AG20443 (cell line): ENCODE measurements around the gene UPK3A.
A peak's percentile ranks its signal among the peaks of the same experiment; 100 is the strongest.
"Not testable (repeated sequence)": the region's sequence is repeated elsewhere in the genome, so short reads cannot be mapped to it uniquely, and the experiment has no call there.

Source experiments
- DNase-seq: peaks from one replicate; pipeline ENCODE4 v3.0.0; 2012; ENCODE audit warnings: low spot score, mixed read lengths

Gene UPK3A

DNA sequence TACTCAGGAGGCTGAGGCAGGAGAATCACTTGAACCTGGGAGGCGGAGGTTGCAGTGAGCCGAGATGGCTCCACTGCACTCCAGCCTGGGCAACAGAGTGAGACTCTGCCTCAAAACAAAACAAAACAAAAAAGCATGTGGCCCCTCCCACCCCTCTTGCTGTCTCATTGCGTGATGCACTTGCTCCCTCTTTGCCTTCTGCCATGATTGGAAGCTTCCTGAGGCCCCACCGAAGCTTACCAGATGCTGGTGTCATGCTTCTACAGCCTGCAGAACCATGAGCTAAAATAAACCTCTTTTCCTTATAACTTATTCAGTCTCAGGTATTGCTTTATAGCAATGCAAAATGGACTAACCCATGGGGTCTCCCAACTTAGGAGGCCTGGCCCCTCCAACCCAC, 26.8 kb upstream of the UPK3A start:
- DNase-seq = not testable (repeated sequence)

- no peak for DNase-seq
These were observed 24.9 kb upstream of the UPK3A start for GRCh38 chr22:45259754-45260394.

DNA sequence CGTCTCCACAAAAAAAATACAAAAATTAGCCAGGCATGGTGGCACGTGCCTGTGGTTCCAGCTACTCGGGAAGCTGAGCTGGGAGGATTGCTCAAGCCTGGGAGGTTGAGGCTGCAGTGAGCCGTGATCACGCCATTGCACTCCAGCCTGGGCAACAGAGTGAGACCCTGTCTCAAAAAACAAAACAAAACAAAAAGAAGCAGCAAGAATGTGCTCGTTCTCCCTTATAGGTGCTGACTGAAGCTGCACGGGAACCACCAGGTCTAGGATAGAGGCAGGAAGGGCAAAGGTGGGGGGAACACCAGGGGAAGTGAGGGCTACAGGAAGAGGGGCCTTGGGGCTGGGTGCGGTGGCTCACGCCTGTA, 24.4 kb upstream of the UPK3A start:
- DNase-seq = not testable (repeated sequence)

DNA sequence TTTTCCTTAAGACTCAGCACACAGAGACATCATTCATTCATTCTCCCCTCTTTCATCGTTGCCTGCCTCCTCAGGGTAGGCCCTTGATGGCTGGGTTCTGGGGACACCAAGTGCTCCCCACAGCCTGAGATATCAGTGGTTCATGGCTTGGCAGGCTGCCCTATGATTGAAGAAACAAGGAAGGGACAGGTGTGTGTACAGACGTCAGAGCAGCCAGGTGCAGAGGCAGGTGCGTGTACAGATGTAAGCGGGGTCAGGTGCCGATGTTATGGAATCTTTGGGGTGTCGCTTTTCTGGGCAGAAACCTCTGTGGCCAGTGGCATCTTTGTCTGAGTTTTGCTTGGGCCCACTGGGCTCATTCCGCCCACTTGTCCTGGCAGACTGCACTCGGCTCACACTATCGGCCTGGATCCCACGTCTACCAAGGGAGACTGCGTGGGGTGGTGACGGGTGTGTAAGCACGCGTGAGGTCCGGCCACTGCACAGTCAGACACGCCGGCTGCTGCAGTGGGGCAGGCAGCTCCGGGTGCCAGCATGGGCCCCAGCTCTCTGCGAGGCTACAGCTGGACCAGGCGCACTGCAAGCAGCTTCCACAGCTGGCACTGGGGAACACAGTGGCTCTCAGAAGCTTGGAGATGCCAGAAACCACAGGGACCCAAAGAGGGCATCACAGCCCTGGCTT, 23.2 kb upstream of the UPK3A start:
- no peak for DNase-seq

DNA sequence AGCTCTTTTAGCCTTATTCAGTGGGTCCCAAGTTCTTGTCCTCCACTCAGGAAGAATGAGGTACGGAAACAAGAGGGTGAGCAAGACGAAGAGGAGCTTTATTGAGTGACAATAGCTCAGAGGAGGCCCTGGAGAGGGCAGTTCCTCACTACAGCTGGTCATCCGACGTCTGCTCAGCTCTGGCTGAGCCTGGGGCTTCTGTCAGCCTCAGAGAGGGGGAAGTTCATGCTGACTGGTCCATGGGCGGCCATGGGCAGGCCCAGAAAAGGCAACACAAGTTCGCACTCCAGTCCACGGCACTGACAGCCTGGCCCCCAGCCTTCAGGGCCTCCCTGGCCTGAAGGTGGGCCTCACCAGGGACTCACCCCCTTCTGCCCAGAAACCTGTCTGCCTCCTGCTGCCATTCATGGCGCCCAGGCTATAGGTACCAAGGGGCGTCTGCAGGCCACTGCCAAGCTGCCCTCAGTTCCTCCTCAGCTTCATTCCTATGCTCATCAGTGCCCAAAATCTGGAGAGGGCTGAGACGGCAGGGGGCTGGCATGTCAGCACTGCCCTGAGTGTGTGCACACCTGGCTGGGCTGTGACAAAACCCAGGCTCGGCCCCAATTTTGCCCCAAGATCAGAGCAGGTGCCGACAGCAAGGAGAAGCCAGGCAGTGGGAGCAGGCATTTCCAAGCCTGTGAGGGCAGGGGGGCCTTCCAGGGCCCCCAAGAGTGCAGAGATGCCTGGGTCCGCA, 22.4 kb upstream of the UPK3A start:
- no peak for DNase-seq

DNA sequence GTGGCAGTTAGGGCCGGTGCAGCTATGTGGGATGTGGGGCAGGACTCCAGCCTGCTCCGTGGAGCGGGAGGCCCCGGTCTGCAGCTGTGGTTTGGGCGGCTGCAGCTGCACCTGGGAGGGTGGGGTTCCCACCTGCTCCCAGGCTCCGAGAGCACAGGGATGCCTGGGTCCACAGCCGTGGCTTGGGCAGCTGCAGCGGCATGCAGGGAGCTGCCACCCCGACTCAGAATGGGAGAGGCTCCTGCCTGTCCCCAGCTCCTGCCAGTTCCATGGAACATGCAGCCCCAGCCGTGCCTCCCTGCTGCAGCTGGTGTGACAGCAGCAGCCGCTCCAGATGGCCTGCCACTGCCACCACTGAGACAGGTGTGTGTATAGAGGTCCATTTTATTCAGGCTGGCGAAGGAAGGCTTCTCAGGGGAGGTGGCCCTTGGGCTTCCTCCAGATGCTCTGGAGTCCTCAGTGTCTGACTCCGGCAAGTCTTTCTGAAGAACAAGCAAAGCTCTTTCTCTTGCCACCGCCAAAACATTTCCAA, 21.8 kb upstream of the UPK3A start:
- no peak for DNase-seq

DNA sequence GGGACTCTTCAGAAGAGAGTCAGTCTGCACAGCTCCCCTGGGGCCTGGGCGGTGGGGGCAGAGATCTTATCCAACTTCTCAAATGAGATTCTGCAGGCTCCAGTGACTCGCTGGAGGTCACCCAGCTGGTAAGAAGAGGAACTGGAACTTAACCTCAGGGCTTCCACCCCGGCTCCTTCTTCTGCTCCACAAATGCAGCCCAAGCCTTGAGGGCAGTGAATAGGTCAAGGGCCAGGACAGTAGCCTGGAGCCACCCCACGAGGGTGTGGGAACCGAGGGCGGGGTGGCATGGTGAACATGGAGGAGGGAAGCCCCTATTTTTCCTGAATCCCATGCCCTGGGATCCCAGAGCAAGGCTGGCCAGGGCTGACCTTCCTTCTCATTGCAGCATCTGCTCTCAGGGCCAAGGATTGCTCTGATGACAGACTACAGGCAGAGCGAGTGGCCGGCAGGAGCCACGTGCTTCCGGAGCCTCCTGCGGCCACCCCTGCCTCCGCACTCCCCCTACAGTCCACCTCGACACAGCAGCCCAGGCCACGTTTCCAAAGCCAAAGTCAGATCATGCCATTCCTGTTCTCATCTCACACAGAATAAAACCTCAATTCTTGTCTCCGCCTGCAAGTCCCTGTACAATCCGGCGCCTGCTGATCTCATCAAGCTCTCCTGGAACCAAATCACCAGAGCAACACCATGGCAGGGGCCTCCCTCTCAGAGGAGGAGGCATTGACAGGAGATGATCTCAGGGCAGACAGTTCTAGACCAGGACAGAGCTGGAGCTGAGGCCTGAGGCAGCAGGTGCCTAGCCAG, 21.1 kb upstream of the UPK3A start:
- peak; percentile 97 for DNase-seq

GRCh38 chr22:45265535-45265934, 19.2 kb upstream of the UPK3A start:
- no peak for DNase-seq

- no peak for DNase-seq
These were observed 16.4 kb upstream of the UPK3A start for GRCh38 chr22:45268167-45268957.

GRCh38 chr22:45268958-45269844, 15.5 kb upstream of the UPK3A start:
- peak; percentile 93 for DNase-seq

GRCh38 chr22:45270095-45271020, 14.4 kb upstream of the UPK3A start:
- no peak for DNase-seq

DNA sequence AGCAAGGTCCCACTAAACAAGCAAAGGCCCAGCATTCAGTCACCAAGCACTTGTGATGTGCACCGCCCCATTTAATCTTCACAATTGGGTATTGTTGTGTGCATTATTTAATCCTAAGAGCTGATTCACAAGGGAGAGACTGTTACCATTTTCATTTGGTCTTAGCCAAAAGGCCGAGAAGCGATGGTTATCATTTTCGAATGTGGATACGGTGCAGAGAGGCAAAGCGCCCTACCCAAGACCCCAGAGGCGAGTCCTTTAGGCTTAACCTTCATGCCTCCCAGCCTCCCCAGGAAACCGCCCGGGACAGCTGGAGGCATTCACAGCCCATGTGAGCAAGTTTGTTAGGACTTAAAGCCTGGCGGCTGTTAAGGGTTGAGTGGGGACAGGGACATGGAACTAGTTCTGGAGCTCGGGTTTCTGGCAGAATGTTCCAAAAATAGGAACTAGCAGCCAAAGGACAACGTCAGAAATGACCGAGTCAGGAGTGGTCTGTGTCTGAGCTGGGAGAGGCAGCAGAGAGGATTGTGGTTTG, 13.0 kb upstream of the UPK3A start:
- no peak for DNase-seq

- no peak for DNase-seq
These were observed 12.3 kb upstream of the UPK3A start for GRCh38 chr22:45272498-45272897.

DNA sequence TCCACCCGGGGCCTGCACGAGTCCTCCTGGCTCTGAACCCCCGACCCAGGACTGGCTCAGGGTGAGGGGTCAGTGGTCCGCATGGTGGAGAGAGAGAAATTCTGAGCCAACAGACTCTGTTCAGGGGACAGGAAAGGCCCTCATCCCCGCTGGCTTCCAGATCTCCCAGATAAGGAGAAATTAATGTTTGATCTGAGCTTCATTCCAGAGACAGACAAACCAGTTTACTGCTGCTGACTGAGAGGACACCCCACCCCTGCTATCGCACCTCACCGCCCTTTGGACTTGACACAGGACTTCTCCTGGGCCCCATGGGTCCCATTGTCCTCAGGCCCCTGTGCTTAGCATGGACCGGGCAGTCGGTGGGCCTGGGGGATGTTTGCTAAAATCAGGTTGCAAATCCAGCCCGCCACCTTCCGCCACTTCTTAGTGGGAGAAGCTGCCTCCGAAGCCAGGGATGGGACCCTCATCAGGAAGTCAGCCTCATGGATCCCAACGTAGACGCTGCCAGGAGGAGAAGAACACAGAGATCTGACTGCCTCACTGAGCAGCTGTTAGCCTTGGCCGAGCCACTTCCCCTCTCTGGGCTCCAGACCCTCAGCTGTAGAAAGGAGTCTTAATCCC, 11.2 kb upstream of the UPK3A start:
- DNase-seq = no peak

DNA sequence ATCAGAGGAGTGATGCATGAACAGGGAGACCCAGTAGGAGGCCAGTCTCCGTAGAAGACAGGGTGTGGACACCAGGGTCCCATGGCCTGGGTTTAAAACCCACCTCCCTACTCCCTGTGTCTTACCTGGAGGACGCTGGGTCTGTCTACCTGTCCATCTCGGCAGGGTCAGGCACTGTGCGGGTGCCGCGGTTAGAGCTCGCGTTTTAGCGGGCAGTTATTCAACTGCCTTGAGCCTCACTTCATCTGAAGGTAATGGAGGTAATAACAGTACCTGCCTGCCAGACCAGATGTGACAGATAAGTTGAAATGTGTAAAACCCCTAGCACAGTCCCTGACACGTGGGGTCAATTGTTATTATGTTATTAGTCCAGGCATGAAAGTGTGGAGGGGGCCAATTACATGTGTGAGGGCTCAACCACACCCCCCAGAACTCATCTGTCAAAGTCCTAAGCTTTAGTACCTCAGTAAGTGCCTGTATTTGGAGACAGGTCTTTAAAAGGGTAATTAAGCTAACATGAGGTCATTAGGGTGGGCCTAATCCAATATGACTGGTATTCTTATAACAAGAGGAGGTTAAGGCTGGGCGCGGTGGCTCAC, 8.1 kb upstream of the UPK3A start:
- DNase-seq = no peak

DNA sequence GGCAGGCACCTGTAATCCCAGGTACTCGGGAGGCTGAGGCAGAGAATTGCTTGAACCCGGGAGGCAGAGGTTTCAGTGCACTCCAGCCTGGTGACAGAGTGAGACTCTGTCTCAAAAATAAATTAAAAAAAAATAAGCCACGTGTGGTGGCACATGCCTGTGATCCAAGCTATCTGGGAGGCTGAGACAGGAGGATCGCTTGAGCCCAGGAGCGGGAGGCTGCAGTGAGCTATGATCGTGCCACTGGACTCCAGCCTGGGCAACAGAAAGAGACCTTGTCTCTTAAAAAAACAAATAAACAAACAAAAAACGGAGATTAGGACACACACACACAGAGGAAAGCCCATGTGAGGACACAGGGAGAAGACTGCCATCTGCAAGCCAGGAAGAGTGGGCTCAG, 7.0 kb upstream of the UPK3A start:
- not testable (repeated sequence) for DNase-seq

- no peak for DNase-seq
These were observed 6.6 kb upstream of the UPK3A start for GRCh38 chr22:45278125-45278524.

- DNase-seq = no peak
These were observed 4.2 kb upstream of the UPK3A start for GRCh38 chr22:45280587-45280980.
